ENCODE measurements around the gene ODC1. TPM values are rescaled to one million over a fixed set of nuclear protein-coding genes. Genes with fewer than 3 reads are reported as not detected.
A peak's percentile ranks its signal among the peaks of the same experiment; 100 is the strongest.

ODC1 gene
- total RNA-seq, 2 experiments from 2014 or later = 180 to 181 TPM

DNA sequence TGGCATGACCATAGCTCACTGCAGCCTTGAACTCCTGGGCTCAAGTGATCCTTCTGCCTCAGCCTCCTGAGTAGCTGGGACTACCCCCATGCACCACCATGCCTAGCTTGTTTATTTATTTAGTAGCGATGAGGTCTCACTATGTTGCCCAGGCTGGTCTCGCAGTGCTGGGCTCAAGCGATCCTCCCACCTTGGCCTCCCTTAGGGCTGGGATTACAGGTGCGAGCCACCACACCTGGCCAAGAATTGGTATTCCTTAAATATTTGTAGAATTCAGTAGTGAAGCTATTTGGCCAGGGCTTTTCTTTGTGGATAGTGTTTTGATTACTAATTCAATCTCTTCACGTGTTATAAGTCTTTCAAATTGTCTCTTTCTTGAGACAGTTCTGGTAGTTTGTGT lies 56.0 kb downstream of the ODC1 start:
- peaks cover 61% of the 10 kb centered on the region for H3K4me1 Mint-ChIP-seq (ENCODE audit: low read depth)
- POLR2A ChIA-PET = interaction anchor here (0.9 kb wide), 1 partner anchor 9 kb away, joined by 4 read pairs; no protein-coding TSS in a partner anchor
- H3K4me3 Mint-ChIP-seq = no peak overlapping the region
- DNase-seq (no peak), ATAC-seq (no peak)
- intact Hi-C loops (cut with micrococcal nuclease) = no loop called here
- H3K27me3 Mint-ChIP-seq = no peaks in the 10 kb centered on the region
- no peaks in the 10 kb centered on the region for H3K9me3 Mint-ChIP-seq
- H3K27ac Mint-ChIP-seq = peak overlapping the region; percentile 61
- TF ChIP-seq, protein P1, sequence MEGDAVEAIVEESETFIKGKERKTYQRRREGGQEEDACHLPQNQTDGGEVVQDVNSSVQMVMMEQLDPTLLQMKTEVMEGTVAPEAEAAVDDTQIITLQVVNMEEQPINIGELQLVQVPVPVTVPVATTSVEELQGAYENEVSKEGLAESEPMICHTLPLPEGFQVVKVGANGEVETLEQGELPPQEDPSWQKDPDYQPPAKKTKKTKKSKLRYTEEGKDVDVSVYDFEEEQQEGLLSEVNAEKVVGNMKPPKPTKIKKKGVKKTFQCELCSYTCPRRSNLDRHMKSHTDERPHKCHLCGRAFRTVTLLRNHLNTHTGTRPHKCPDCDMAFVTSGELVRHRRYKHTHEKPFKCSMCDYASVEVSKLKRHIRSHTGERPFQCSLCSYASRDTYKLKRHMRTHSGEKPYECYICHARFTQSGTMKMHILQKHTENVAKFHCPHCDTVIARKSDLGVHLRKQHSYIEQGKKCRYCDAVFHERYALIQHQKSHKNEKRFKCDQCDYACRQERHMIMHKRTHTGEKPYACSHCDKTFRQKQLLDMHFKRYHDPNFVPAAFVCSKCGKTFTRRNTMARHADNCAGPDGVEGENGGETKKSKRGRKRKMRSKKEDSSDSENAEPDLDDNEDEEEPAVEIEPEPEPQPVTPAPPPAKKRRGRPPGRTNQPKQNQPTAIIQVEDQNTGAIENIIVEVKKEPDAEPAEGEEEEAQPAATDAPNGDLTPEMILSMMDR (IDR thresholded peaks at IDR 0.05) = no peak
- CTCF ChIA-PET = interaction anchor here (1.1 to 5.2 kb wide), 3 partner anchors 9 to 43 kb away, joined by 4 to 40 read pairs (median 6); no protein-coding TSS in a partner anchor
- peaks cover 10% of the 10 kb centered on the region for H3K36me3 Mint-ChIP-seq (ENCODE audit: low read depth)

DNA sequence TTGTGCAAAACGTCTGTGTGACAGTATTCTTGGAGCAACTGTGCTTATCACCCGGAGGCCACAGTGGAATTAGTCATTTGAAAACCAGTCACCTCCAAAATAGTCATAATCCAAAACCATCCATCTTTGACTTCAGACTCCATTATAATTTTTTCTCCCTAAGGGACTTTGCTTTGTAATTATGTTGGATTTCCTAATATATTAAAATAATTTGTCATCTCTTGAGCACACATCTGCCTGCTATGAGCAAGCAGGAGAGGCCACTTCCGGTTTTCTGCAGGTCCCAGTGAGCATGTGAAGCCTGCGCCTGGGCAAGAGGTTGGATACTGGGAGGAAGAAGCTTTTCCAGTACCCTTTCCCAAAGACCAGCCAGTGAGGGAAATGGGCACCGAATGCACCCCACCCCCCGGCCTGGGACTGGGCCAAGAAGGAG lies 57.7 kb downstream of the ODC1 start:
- Mint-ChIP-seq H3K4me1 (ENCODE audit: low read depth) (peaks cover 74% of the 10 kb centered on the region), H3K27me3 (no peaks in the 10 kb centered on the region), H3K9me3 (no peaks in the 10 kb centered on the region), H3K36me3 (ENCODE audit: low read depth) (peaks cover 13% of the 10 kb centered on the region), H3K27ac (no peak overlapping the region), H3K4me3 (no peak overlapping the region)
- intact Hi-C loops (cut with micrococcal nuclease) = no loop called here
- CTCF ChIA-PET = interaction anchor here (5.2 kb wide), 1 partner anchor 17 kb away, joined by 40 read pairs; no protein-coding TSS in a partner anchor
- POLR2A ChIA-PET = interaction anchor here (1.0 to 1.4 kb wide), 2 partner anchors 11 to 13 kb away, joined by 3 to 5 read pairs; no protein-coding TSS in a partner anchor
- no peak for ATAC-seq
- no peak for DNase-seq
- TF ChIP-seq, protein P1 (IDR thresholded peaks at IDR 0.05) = no peak

Other genes starting within 250 kb of the ODC1 start
- 100 to 1,000 TPM; 166 to 170 TPM for gene HPCAL1, start 145.4 kb downstream of the ODC1 start, total RNA-seq
- gene NOL10, start 241.6 kb upstream of the ODC1 start, total RNA-seq = 10 to 100 TPM; 30.5 to 32.9 TPM

All from activated CD8-positive, alpha-beta T cell treated with anti-CD3 and anti-CD28 coated beads for 36 hours (primary cell).